Activated CD4-positive, alpha-beta T cell treated with anti-CD3 and anti-CD28 coated beads for 24 hours (primary cell): ENCODE results near the gene B4GALNT2.
A peak's percentile ranks its signal among the peaks of the same experiment; 100 is the strongest.

ENCODE experiments used
- DNase-seq, 2 donors: peaks; one replicate each; pipeline ENCODE4 v3.0.0-alpha.2; 2020; ENCODE audit warnings: low read depth in 2 of 2

The B4GALNT2 gene

DNA sequence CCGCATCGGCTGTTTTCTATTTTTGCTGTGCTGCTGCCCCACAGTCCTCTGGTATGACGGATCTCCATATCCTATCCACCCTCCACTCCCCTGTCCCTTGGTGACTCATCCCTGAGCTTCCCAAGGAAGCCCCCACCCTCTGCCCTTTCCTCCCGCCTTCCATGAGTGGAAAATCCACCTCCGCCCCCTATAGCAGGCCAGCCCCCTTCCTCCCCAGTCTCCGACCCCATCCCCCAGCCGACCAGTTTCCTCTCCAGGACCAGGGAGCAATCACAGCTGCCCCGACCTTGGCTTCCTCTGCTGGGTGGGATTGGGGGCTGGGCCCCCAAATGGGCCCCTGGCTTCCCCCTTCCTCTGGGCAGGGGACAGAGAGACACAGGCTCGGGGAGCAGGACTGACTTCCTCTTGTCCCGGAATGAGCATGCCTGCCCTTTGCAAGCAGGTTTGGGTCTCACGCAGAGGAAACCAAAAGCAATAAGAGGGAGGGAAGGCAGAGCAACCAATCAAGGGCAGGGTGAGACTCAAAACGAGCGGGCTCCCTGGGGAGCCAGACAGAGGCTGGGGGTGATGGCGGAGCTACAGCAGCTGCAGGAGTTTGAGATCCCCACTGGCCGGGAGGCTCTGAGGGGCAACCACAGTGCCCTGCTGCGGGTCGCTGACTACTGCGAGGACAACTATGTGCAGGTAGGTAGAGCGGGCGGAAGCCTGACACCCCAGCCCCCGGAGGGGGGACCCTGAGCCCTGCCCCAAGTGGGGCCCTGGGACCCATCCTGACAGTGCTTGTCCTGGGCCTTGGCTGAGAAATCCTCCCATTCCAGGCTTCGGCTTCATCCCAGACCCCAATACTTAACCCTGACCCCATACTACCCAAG, 77.8 kb downstream of the B4GALNT2 start, which contains the start of the genes ABI3 and GNGT2:
Gene ABI3 (plus strand): TSS at position 550 of the 872 bp plus-strand sequence. CDS start 18 bp downstream, at position 568.
Gene GNGT2 (minus strand): TSS at position 417 of the 872 bp plus-strand sequence. CDS start 3,152 bp downstream, outside the sequence.
- DNase-seq = peak; percentile 46 to 57

DNA sequence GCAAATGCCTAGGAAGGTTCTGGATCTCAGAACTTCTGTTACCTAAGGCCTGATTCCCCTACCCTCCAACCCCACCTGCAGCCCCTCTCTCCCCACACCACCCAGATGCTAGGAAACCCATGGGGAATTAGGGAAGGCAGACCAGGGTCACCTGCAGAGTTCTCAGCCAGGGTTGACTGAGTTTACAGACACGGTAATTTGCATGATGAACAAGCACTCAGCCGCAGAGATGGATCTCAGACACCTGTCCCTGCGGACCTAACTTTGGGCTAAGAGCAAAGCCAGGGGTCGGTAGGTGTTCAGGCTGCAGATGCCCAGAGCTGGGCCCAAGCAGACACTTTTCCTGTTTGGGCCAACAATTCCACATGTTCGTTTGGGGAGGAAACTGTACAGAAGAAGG, 80.8 kb downstream of the B4GALNT2 start:
- DNase-seq = no peak

DNA sequence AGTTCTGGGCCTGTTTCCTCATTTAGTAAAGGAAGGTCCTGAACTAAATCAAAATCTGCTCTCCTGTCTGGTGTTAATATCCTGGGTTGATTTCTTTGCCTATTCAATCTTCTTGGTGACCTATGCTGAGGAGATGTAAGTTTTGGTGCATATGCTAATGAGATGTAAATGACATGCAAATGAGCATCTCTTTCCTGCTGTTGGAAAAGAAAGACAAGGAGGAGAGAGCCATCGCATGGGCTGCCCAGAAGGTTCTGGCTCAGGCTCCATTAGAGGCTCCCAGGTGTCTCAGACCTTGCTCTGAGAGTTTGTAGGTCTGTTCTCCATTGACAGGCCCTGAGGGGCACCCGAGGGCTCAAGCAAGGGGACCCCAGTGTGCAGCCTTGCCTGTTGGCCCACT, 81.3 kb downstream of the B4GALNT2 start:
- no peak for DNase-seq

DNA sequence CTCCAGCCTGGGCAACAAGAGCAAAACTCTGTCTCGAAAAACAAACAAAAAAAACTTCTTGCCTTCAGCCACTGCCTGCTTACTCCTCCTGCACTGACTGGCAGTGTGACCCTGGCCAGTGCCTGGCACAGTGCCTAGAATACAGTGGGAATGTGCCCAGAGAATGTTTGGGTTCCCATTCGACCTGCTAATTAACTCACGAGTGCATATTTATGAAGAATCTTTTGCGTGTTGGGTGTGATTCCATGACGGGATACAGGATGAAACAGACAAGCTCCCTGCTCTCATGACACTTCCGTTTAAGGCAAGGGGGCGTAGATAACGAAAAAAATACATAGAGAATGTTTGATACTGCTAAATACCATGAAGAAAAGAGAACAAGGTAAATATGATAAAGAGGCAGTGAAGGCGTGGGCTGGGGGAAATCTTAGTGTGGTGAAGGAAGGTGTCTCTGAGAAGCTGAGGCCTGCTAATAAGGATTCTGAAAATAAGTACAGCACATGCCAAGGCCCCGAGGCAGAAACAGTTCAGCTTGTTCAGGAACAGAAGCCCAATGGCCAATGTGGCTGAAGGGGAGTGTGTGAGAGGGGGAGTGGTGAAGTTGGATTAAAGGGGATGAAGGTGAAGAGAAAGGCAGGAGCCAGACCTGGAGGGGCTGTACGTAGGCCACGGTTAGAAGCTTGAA, 82.2 kb downstream of the B4GALNT2 start:
- no peak for DNase-seq

DNA sequence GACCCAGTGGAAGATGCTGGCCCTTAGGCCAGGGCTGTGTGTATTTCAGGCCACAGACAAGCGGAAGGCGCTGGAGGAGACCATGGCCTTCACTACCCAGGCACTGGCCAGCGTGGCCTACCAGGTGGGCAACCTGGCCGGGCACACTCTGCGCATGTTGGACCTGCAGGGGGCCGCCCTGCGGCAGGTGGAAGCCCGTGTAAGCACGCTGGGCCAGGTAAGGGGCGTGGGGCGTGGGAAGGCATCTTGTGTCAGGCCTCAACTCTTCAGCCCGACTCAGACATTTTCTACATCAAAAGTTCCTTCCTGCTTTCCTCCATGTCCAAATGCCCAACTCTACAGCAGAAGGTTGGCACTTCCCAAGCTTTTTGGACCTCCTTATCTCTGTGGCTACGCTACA, 83.9 kb downstream of the B4GALNT2 start:
- DNase-seq = no peak

DNA sequence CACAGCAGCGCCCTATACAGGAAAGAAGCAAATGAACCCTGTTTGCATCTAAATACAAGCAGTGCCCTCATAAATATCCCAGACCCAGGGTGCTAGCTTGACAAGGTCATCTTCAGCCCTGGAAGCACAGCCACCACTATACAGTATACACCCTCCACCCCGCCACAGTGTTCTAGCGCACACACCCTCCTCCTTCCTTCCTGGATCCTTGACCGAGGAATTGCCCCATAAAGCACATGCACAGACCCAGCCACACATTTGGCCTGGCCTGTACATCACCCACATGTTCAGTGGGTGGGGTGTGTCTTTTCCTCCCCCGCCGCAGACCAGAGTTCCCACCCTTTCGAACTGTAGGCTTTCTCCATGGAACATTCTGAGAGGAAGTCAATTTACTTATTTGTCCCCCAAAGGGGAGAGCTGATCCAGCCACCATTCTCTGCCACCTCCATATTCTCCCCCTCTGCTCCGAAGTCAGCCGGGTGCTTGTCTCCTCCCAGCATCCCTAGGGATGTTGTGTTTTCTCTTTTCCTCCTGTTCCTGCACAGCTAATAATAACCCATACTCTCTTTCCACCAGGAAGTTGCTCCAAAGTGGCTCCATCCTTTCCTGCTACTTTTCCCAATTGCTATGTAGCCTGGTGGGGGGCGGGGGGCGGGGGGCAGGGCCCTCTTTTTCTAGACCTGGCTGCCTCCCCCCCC, 84.5 kb downstream of the B4GALNT2 start:
- DNase-seq = no peak

DNA sequence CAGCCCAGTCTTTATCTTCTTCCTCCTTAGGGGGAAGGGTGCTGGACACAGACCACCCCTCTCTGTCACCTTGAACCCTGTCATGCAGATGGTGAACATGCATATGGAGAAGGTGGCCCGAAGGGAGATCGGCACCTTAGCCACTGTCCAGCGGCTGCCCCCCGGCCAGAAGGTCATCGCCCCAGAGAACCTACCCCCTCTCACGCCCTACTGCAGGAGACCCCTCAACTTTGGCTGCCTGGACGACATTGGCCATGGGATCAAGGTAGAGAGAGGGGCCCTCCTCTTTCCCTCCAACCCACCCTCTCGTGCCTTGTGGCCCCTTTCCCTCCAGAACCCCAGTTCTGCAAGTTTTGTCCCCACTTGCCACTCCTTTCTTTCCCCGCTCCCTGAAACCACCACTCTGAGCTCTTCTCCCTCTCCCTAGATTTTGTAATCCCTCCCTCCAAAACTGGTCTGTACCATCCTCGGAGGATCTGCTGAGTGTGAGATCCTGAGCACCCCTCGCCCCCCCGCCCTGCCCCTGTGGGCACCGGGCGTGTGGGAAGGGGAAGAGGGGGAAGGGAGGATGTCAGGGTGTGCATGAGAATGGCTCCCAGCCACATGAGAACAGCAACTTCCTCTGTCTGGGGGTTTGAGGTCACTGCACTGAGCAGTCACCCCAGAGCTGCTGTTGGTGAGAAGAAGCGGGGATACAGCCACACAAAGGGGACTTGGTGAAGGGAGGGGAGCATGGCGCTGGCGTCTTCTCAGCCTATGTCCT, 85.3 kb downstream of the B4GALNT2 start:
- no peak for DNase-seq

DNA sequence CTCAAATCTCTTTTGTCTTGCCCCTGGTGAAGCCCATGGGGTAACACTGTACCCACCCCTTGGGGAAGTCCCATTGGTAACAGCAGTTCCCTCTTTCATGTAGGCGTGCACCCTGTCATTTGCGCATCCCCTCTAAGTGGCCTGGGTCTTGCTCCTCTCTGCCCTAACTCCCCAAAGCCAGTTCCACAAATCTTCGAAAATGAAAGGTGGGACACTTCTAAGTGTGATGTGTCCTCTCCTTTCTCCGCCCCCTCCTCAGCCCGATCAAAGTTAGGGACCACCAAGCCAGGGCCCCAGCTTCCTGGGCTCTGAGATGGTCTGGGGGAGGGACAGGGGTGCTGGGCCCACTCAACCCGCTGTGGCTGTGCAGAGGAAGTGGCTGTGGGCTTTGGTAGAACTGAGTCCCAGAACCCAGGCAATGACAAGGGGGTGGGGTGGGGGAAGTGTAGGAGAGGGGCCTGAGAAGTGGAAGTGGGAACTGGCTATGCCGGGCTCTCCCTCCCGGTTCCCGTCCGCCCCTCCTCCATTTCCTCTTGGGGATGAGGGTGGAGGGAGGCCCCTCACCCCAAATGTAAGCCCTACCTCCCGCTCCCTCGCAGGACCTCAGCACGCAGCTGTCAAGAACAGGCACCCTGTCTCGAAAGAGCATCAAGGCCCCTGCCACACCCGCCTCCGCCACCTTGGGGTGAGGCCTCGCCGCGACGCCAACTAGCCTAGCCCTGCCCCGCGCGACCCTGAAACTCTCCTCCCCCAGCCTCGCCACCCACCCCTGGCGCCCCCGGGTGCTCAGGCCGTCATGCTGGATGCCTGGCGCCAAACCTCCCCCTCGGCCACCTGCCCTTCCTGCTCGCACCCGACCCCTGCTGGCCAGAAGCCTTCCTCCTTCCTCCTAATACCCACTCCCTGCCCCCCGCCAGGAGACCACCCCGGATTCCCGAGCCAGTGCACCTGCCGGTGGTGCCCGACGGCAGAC, 86.7 kb downstream of the B4GALNT2 start:
- no peak for DNase-seq

DNA sequence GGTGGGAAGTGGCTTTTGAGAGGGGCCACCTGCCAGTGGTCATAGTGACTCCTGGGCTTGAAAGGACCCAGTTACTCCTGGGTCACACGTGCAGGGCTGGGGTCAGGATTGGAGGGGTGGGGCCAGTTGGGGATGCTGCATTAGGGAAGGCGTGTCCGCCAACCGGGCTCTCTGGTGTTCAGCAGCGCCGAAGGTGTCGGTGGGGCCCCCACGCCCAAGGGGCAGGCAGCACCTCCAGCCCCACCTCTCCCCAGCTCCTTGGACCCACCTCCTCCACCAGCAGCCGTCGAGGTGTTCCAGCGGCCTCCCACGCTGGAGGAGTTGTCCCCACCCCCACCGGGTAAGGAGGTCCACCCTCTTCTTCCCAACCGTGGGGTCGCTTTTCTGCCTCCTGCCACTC, 87.4 kb downstream of the B4GALNT2 start:
- no peak for DNase-seq

DNA sequence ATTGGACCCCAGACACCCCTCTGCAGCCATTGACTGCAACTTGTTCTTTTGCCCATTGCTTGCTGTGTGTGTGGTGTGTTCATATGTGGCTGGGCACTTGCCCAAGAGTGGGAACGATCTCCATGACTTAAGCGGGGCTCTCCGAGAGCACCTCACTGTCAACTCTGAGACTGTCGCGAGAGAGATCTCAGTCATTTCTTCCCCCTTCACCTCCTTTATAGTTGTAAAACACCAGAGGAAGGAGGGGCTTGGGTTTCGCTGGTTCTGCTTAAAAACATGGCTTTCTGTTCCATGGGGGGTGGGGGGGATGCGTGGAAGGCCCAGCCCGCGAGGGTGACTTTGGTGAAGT, 90.6 kb downstream of the B4GALNT2 start:
- DNase-seq = no peak

DNA sequence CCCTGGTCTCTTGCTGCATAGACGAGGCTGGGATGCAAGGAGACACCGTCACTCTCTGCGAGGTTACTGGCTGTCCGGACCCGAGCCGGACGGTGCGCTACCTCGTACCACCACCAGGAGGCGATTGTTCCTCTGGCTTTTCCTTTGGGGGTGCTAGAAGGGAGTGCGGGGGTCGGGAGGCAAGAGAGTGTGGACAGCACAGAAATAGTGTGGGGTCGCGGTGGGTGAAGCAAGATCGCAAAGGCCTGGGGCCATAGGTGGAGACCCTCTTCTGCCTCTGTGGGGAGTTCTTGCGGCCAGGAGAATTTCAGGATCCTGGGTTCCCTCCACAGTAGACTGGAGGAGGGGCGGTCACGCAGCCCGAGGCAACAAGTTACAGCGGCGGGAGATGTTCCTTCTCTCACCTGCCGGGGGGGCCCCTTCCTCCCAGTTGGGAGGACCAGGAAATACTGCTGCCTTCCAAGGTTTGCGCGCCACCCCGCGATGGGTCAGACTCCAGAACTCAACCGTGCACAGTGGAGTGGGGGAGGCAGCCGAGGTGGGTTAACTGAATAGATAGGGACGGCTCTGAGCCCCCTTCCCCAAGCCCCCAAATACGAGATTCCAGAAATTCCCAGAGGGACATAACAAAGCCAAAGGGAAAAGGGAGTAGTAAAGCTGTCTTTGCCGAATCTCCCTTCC, 91.1 kb downstream of the B4GALNT2 start:
- DNase-seq = peak; percentile 58 to 71

DNA sequence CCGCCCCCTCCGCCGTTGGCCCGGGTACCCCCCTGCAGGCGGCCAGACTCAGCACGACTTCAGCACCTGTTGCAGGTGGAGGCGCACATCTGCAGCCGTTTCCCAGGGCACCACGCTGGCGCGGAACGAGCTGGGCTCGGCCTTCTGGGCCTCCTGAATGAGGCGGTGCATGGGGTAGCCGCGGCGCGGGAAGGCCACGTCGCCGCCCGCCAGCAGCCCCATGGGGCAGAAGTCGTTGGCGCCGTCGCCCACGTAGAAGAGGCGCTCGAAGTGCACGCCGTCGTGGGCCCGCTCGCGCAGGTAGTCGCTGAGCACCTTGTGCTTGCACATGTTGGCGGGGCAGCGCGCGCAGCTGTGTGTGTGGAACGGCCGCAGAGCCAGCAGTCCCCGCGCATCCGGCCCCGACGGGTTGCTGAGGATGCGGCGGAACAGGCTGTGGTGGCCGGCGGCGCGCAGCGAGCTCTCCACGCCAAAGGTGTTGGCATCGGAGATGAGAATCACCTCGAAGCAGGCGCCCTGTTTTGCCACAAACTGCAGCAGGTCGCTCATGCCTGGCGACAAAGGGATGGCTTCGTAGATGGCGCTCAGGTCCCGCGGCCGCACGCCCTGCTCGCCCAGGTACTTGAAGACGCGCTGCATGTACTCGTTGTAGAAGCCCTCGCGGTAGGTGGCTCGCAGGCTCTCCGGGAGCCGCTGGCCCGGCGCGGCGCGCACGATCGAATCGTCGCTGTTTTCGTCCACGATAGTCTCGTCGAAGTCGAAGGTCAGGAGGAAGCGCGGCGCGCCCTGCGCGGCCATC, 91.8 kb downstream of the B4GALNT2 start:
- no peak for DNase-seq

DNA sequence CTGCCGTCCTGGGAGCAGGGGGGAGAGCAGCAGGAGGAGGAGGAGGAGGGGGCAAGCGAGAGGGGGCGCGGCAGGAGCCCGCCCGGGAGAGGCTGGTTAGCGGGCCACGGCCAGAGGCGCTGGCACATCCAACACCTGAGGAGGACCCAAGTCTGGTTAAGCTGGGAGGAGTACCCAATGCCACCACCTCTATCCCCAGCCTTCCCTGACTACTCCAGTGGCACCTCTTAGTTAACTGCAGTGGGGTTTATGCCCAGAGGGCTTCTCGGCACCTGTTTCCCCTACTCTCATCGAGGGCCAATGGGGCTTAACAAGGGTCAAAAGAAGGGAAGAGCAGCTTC, 92.4 kb downstream of the B4GALNT2 start:
- no peak for DNase-seq

DNA sequence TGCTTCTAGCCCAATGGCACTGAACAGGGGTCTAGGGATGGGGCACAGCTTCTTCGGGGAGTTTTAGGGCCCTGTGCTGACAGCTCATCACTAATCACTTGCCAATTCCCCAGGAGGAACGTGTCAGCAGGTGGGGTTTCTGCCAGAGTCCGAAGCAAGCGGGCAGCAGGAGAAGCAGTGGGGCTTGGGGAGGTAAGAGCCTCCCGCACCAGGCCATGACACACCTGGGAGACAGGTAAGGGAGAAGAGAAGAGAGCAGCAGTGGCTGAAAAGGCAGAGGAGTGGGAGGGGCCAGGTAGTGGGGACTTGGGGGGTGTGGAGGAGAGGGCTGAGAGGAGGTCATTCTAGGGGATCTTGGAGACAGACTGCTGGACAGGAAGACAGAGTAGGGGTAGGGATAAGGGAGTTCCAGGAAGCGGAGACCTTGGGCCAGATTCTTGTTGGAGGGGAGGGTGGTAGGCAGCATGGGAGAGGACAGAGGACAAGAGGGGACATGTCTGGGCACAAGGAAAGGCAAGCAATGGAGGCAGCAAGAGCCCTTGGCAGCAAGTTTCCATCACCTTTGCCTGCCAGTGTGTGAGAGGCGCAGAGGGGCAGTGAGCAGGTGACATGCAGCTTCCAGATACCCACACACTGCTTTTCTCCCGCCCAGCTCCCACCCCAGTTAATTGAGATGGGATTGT, 93.1 kb downstream of the B4GALNT2 start:
- DNase-seq = no peak
